Urinary bladder (tissue), 4 donors: Measurements from ENCODE around the gene MEIOC. TPM values are rescaled to one million over a fixed set of nuclear protein-coding genes. Genes with fewer than 3 reads are reported as not detected.
A peak's percentile ranks its signal among the peaks of the same experiment; 100 is the strongest.
"Not testable (repeated sequence)": the region's sequence is repeated elsewhere in the genome, so short reads cannot be mapped to it uniquely, and the experiment has no call there.

ENCODE experiments used
- DNase-seq: peaks from one replicate; pipeline ENCODE4 v3.0.0-alpha.2; 2015; ENCODE audit errors: extremely low spot score
- H3K27ac ChIP-seq: one replicate; pipeline ENCODE4 v1.5.1; 2013; ENCODE audit warnings: low read depth, mild to moderate bottlenecking, moderate library complexity
- H3K36me3 ChIP-seq: one replicate; pipeline ENCODE4 v1.6.1; 2013; ENCODE audit warnings: mild to moderate bottlenecking, moderate library complexity; ENCODE audit not compliant: insufficient read depth
- H3K4me1 ChIP-seq: one replicate; pipeline ENCODE4 v1.6.1; 2013; ENCODE audit warnings: mild to moderate bottlenecking, moderate library complexity; ENCODE audit not compliant: insufficient read depth
- H3K4me3 ChIP-seq: one replicate; pipeline ENCODE4 v1.5.1; 2013; ENCODE audit warnings: low read depth, low read length
- WGBS: extraction: QIAGEN DNeasy Blood & Tissue Kit; methylation state at CpG from one replicate; pipeline ENCODE4 v1.1.7; 2013; 5-methylcytosine and 5-hydroxymethylcytosine counted together
- polyA plus RNA-seq: library from polyadenylated mRNA; stranded (reverse); fragments of 200-250 nt; gene quantifications from one replicate; pipeline ENCODE4 v1.2.3, GENCODE V29; 2013
- total RNA-seq: library from RNA; depleted of rRNA; stranded (reverse); fragments of >200 nt; gene quantifications from one replicate; pipeline ENCODE4 v1.2.3, GENCODE V29; 2014
- donor health status: healthy with polysubstance abuse.
- donor health status: healthy.

The MEIOC gene
- total RNA-seq, result not detected
- polyA plus RNA-seq, result 0.05 TPM

DNA sequence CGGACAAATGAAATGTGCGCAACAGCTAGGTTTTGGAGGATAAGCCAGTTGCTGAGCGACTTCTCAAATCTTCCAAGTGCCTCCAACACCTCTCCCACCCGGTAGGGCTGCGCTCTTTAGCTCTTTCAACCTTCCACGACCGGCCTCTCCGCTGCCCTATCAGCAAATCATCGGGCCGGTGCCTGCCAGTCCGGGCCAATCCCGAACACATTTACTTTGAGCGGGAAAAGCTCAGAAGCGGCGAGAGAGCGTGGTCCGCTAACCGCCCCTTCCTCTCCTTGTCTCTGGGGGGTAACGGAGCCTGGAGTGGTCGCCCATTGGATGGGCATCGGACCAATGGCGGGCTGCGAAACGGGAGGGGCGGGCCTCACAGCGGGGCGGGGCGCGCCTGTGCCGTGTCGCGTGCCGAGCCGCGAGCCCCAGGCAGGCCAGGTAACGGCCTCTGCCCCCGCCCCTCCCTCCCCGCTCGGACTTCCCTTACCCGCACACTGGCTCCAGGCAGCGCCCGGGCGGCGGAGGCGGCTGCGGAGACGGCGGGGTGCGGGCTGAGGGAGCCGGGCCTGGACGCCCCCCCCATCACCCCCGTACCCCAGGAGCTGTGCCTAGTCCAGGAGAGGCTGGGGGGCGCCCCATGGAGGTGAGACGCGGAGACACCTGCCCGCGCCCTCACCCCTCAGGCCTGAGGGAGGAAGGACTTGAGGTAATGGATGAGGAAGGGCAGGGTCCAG is at the start of gene MEIOC:
TSS of gene MEIOC (plus strand) at position 486 of the 728 bp plus-strand sequence. CDS start at position 632, 146 bp downstream.
- Histone ChIP-seq H3K4me3 (peak within 1 kb of the TSS; percentile 33), H3K36me3 (no peaks in the 10 kb centered on the region), H3K27ac (no peak within 1 kb of the TSS), H3K4me1 (no peaks in the 10 kb centered on the region)
- no peak for DNase-seq
- WGBS, result 7% methylated on average over 57 of the region's 57 CpGs

DNA sequence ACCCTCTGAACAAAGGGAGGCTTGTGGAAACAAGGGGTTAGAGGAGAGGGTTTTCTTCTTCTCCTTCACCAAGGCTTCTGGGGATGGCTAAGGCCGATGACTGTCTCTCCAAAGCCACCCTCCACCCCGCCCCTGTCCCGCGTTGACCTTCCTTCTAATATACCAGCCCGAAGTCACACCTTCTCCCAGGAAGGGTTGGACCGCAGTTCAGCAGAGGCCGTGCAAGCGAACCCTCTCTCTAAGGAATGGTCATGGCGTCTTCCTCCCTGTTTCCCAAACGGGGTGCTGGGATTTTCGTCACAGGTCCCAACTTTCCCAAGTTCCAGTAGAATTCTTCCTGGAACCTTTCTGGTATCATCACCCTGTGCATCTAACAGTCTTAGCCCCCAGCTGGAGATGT is 49.6 kb upstream of the MEIOC start:
- 98% methylated on average over 11 of the region's 11 CpGs for WGBS

DNA sequence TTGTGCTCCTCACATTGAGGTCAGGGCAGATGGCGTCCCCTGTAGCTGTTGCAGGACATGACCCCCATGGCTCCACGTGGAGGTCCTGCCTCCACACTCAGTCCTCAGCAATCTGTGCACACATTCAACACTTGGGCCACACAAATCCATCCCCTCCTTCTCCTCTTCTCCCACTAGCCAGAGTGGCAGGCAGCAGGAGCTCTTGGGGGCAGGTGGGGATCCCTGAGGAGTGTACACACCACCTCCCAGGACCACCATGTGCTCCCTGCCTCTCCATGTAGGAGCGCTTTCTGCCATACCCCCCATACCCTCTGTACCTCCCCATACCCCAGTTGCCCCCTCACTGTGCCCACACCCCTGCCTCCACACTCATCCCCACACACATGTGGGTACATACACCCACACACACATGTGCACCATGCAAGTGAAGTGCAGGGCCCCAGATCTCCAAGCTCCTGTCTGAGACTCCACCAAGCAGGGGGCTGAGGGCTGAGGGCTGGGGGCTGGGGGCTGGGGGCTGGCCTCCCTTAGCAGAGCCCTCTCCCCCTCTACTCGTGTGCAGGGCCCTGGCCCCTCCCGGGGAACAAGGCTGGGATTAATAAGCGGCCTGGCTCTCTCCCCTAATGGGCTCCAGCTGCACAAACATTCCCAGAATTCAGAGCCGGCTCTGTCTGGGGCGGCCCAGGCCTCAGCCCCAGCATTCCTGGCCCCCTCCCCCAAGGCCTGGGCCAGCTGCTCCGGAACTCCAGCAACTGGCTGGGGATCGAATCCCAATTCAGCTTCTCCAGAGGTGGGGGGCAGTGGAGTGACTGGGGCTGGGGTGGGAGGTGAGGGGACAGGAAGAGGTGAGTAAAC is 48.2 kb upstream of the MEIOC start:
- Histone ChIP-seq H3K4me3 (no peak overlapping the region), H3K36me3 (no peaks in the 10 kb centered on the region), H3K4me1 (no peaks in the 10 kb centered on the region), H3K27ac (no peak overlapping the region)
- 40% methylated on average over 10 of the region's 10 CpGs for WGBS
- no peak for DNase-seq

More for the DNA sequence above, 49.6 kb upstream of the MEIOC start:
- no peak for DNase-seq
- Histone ChIP-seq H3K36me3 (no peaks in the 10 kb centered on the region), H3K27ac (no peak overlapping the region), H3K4me1 (no peaks in the 10 kb centered on the region), H3K4me3 (no peak overlapping the region)

DNA sequence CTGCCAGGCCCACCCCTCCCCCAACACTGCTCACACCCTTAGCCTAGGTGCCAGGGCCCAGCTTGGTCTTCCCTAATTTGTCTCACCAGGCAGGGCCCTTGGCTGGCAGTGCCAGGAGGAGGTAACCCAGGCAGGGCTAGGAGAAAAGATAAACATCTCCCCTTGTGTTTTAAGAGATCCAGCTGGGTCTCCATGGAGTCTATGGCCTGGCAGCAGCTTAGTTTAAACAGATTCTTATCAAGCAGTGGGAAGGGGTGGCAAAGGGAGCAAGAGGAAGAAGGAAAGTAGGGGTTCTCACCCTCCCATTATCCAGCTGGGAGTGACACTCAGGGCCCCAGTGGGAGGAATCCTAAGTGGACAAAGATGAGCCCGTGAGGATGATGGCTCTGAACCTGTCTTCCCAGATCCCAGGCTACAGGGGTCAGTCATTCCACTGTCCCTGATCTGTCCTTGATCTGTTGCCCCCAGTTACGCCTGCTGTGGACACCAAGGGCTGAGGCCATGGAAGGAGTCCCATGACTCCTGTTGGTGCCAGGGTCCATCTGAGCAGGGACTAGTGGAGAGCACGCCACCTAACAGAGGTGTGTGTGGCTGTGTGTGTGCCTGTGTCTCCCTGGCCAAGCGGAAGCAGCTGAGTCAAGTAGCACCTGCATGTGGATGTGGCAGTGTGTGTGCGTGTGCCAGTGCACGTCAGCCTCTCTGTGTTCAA is 47.4 kb upstream of the MEIOC start:
- H3K4me1 ChIP-seq, result no peaks in the 10 kb centered on the region
- H3K4me3 ChIP-seq, result no peak overlapping the region
- WGBS, result 92% methylated on average over 6 of the region's 6 CpGs
- no peaks in the 10 kb centered on the region for H3K36me3 ChIP-seq
- H3K27ac ChIP-seq, result no peak overlapping the region
- DNase-seq, result no peak

DNA sequence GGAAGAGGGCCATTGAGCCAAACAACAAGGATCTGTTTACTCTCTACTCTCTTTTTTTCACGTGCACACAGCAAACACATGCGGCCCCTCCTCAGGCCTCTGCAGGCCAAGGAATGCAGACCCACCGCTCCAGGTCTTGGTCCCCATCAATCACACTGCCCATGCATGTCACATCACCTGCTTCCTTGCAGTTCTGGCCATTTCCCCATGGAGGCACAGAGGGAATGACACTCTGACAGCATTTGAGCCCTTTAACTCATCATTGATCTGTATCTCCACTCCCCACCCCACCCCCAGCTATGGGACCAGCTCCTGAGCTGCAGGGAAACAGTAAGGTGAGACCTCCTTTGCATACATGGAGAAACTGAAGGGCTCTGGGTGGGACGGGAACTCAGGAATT is 45.9 kb upstream of the MEIOC start:
- no peak overlapping the region for H3K4me3 ChIP-seq
- H3K4me1 ChIP-seq, result no peaks in the 10 kb centered on the region
- 61% methylated on average over 4 of the region's 4 CpGs for WGBS
- no peak overlapping the region for H3K27ac ChIP-seq
- no peaks in the 10 kb centered on the region for H3K36me3 ChIP-seq
- DNase-seq, result no peak

DNA sequence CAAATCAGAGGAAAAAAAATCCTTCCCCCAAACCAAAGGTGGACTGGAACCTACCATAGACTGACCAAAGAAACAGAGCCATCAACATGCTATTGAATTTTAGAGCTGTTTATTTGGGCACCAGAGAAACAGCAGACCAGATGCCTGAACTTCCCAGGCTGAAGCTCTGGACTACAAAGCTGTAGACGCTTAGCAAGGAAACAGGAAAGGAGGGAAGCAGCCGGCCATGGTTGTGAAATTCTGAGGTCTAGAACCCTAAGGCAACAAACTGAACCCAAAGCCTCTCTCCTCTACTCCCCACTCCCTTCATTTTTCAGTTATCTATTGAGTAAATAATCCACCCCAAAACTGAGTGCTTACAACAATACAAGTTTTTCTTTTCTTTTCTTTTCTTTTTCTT is 45.4 kb upstream of the MEIOC start:
- Histone ChIP-seq H3K4me1 (no peaks in the 10 kb centered on the region), H3K4me3 (no peak overlapping the region), H3K27ac (no peak overlapping the region), H3K36me3 (no peaks in the 10 kb centered on the region)
- 35% methylated on average over 2 of the region's 2 CpGs for WGBS
- no peak for DNase-seq

DNA sequence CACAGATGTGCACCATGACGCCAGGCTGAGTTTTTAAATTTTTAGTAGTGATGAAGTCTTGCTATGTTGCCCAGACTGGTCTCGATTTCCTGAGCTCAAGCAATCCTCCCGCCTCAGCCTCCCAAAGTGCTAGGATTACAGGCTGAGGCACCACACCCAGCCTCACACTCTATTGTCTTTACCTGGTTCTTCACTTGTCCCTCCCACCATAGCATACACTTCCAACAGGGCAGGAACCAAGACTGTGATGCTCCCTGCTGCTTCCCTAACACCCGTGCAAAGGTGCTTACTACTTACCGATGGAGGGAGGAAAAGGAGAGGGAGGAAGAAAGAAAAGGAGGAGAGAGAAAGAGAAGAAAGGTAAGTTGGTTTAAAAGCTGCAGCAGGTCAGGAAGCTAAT is 41.4 kb upstream of the MEIOC start:
- WGBS, result 77% methylated on average over 5 of the region's 5 CpGs
- no peak for DNase-seq
- Histone ChIP-seq H3K4me1 (no peaks in the 10 kb centered on the region), H3K27ac (no peak overlapping the region), H3K36me3 (no peaks in the 10 kb centered on the region), H3K4me3 (no peak overlapping the region)

DNA sequence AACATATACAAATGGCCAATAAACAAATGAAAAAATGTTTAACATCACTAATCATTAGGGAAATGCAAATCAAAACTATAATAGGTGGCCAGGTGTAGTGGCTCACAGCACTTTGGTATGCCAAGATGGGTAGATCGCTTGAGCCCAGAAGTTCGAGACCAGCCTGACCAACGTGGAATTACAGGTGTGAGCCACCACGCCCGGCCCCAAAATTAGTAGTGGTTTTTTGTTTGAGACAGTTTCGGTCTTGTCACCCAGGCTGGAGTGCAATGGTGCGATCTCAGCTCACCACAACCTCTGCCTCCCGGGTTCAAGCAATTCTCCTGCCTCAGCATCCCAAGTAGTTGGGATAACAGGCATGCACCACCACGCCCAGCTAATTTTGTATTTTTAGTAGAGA is 37.6 kb upstream of the MEIOC start:
- DNase-seq, result not testable (repeated sequence)
- WGBS, result 88% methylated on average over 9 of the region's 9 CpGs

DNA sequence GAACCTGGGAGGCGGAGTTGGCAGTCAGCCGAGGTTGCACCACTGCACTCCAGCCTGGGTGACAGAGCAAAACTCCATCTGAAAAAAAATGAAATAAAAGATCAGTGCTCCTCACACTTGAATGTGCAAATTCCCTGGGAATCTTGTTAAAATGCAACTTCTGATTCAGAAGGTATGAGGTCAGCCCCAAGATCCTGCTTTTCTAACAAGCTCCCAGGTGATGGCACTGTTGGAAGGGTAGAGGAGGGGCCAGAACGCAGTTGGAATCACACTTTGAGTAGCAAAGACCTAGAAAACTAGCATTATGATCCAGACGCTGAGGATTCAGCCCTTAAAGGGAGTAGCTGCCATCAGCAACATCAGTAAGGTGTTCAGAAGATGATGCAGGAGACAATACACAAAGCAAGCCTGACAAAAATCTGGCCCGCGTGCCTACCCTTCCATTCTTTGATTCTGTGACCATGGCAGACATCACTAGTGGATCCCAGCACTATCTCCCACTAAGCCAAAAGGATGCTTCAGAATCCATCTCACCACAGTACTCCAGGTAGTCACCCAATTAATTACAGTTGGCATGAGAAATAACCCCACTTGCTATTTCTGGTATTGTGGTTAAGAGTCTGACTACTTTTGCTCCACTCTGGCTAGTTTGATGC is 33.1 kb upstream of the MEIOC start:
- H3K4me1 ChIP-seq, result no peaks in the 10 kb centered on the region
- 81% methylated on average over 6 of the region's 6 CpGs for WGBS
- no peak for DNase-seq
- no peaks in the 10 kb centered on the region for H3K36me3 ChIP-seq
- H3K4me3 ChIP-seq, result no peak overlapping the region
- no peak overlapping the region for H3K27ac ChIP-seq

More for the DNA sequence above, 37.6 kb upstream of the MEIOC start:
- H3K4me1 ChIP-seq, H3K4me3 ChIP-seq, H3K27ac ChIP-seq, H3K36me3 ChIP-seq: not testable (repeated sequence)

DNA sequence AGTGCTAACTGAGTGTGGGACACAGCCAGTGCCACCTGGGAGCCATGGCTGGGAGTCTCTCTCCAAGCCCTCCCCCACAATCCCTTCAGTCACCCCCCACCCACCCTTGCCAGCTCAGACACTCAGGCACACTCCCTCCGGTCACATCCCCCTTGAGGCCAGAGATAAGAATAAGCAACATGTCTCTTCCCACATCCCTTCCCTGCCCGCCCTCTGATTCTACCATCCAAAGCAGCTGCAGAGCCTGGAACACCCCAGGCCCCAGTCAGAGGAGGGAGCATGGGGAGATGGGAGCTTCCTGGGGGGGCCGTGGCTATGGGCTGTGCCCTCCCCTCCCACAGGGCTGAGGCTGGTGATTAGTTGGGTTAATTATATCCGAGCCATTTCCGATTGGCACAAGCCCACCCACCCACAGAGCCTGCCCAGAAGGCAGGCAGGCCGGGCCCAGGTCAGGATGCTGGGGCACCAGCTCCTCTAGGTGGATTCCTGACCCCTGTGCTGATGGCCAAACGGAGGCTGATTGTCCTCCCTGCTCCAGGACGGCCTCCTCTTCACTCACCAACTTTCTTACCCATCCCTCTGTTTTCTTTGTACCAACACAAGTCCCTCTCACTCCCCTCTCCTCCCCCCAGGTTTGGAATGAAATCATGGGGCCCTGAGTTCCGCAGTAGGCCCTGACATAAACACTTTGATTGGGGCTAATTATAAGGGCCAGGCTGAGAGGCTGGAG is 28.6 kb upstream of the MEIOC start:
- no peak for DNase-seq
- Histone ChIP-seq H3K36me3 (no peaks in the 10 kb centered on the region), H3K4me3 (peak overlapping the region; percentile 12), H3K4me1 (no peaks in the 10 kb centered on the region), H3K27ac (no peak overlapping the region)
- WGBS, result 82% methylated on average over 9 of the region's 9 CpGs

DNA sequence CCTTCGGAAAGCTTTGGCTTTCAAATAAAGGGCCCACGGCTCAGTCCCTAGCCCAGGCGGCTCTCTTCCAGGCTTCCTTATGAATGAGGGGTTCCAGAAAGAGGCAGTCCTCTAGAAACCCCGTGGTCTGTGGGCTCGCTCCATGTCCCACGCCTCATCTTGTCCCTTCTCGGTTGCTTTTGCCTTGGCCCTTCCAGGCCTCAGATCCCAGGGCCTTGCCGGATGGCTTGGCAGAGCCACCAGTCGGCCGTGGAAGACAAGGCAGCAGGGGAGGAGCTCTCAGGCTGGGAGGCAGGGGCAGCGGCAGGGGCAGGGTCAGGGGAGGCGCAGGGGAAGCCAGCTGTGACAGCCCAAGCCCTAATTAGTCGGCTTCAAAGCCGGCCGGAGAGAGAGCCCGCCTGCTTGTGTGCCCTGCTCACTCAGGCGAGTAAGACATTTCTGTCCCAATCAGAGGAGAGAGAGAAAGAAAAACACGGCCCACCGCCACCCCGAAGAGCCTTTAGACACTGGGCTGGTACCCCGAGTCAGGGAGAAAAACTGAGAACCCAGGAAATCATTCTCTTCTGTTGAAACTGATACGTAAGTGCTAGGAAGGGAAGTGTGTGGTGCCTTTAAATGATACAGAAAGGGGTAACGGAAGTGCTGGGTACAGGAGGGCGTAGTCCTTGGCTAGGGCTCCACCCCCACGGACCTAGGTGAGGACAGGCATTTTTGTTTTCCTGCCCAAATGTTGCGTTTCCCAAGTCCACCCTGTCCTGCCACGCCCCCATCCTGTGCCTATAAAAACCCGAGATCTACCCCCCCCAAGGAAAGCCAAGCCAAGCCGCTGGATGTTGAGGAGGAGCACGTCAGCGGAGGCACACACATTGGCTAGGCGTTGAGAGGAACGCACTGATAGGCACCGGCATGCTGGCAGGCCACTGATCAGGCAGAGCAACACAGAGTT is 27.8 kb upstream of the MEIOC start:
- peak overlapping the region; percentile 38 for H3K27ac ChIP-seq
- WGBS, result 52% methylated on average over 34 of the region's 34 CpGs
- H3K36me3 ChIP-seq, result no peaks in the 10 kb centered on the region
- peak; percentile 8 for DNase-seq
- H3K4me1 ChIP-seq, result no peaks in the 10 kb centered on the region
- H3K4me3 ChIP-seq, result peak overlapping the region; percentile 12

DNA sequence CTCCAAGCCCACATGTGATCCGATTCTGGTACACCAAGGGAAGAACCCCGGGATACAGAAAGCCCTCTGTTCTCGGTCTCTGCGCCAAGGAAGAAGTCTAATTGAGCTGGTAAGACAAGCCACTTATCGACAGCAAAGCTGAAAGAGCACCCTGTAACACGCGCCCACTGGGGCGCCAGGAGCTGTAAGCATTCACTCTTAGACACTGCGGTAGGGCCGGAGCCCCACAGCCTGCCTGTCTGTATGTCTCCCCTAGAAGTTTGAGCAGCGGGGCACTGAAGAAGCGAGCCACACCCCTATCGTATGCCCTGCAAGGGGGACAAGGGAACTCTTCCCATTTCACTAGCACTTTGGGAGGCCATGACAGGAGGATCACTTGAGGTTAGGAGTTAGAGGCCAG is 27.0 kb upstream of the MEIOC start:
- 96% methylated on average over 13 of the region's 13 CpGs for WGBS

More for the DNA sequence above, 27.0 kb upstream of the MEIOC start:
- Histone ChIP-seq H3K4me3 (no peak overlapping the region), H3K4me1 (no peaks in the 10 kb centered on the region), H3K36me3 (no peaks in the 10 kb centered on the region), H3K27ac (no peak overlapping the region)
- DNase-seq, result no peak
